ENCODE measurements around the gene CCR7. TPM values are rescaled to one million over a fixed set of nuclear protein-coding genes. Genes with fewer than 3 reads are reported as not detected.

CCR7 gene
- total RNA-seq, 8 experiments from 2014 or later, result 0.32 to 1.6 (median 0.50) TPM; not detected in 1

- Histone ChIP-seq H3K27ac (no peak overlapping the region), H3K4me3 (no peak overlapping the region), H3K4me1 (replicated peaks in 1 of 2) (peaks cover 28 to 31% of the 10 kb centered on the region in 2 donors)
- in situ Hi-C loops (cut with MboI; ENCODE audit: low pct_unique_long_range_greater_than_20kb in 2 of 9, low sequenced_read_pairs in 9 of 9, unreplicated experiment in 9 of 9), result loop anchor here in 3 of 9 experiments (25.0 kb wide), 2 partner anchors 103 to 178 kb away; partner anchors contain the start of genes GJD3 (in 2 of the 3) and IGFBP4 (in 1 of the 3)
- 40 to 97% (median 84%) methylated on average over 1 to 7 of the region's 8 CpGs; no CpG with 5 or more reads in 2 of the 10 experiments for WGBS, 10 experiments
- no peak for ATAC-seq (replicated peaks in 6 of 8)
Observed at GRCh38 chr17:40540448-40540847, 24.8 kb downstream of the CCR7 start.

GRCh38 chr17:40539711-40540411 lies 25.4 kb downstream of the CCR7 start:
- no peak overlapping the region for H3K4me3 ChIP-seq
- peaks cover 28 to 31% of the 10 kb centered on the region in 2 donors for H3K4me1 ChIP-seq (replicated peaks in 1 of 2)
- H3K27ac ChIP-seq, result no peak overlapping the region
- in situ Hi-C loops (cut with MboI; ENCODE audit: low pct_unique_long_range_greater_than_20kb in 2 of 9, low sequenced_read_pairs in 9 of 9, unreplicated experiment in 9 of 9), result loop anchor here in 5 of 9 experiments (10.0 to 25.0 kb wide), 5 partner anchors 95 to 235 kb away; partner anchors contain the start of genes GJD3 (in 3 of the 5), IGFBP4 (in 2 of the 5) and RARA (in 2 of the 5)
- 0 to 100% (median 92%) methylated on average over 1 to 9 of the region's 9 CpGs; no CpG with 5 or more reads in 3 of the 10 experiments for WGBS, 10 experiments
- ATAC-seq (replicated peaks in 6 of 8), result peak in 1 of 8 experiments; percentile 12

GRCh38 chr17:40538936-40539705 lies 26.2 kb downstream of the CCR7 start:
- in situ Hi-C loops (cut with MboI; ENCODE audit: low pct_unique_long_range_greater_than_20kb in 2 of 9, low sequenced_read_pairs in 9 of 9, unreplicated experiment in 9 of 9), result loop anchor here in 5 of 9 experiments (10.0 to 25.0 kb wide), 5 partner anchors 94 to 234 kb away; partner anchors contain the start of genes GJD3 (in 3 of the 5), IGFBP4 (in 2 of the 5) and RARA (in 2 of the 5)
- Histone ChIP-seq H3K4me1 (replicated peaks in 1 of 2) (peaks cover 28 to 31% of the 10 kb centered on the region in 2 donors), H3K4me3 (no peak overlapping the region), H3K27ac (no peak overlapping the region)
- 83 to 100% (median 92%) methylated on average over 2 to 4 of the region's 6 CpGs; no CpG with 5 or more reads in 5 of the 10 experiments for WGBS, 10 experiments
- ATAC-seq (replicated peaks in 6 of 8), result no peak

GRCh38 chr17:40538019-40538935 lies 27.0 kb downstream of the CCR7 start:
- in situ Hi-C loops (cut with MboI; ENCODE audit: low pct_unique_long_range_greater_than_20kb in 2 of 9, low sequenced_read_pairs in 9 of 9, unreplicated experiment in 9 of 9), result loop anchor here in 5 of 9 experiments (10.0 to 25.0 kb wide), 5 partner anchors 93 to 233 kb away; partner anchors contain the start of genes GJD3 (in 3 of the 5), IGFBP4 (in 2 of the 5) and RARA (in 2 of the 5)
- peaks cover 24 to 25% of the 10 kb centered on the region in 2 donors for H3K4me1 ChIP-seq (replicated peaks in 1 of 2)
- no peak overlapping the region for H3K27ac ChIP-seq
- no peak overlapping the region for H3K4me3 ChIP-seq
- 33 to 100% (median 79%) methylated on average over 1 to 11 of the region's 15 CpGs; no CpG with 5 or more reads in 2 of the 10 experiments for WGBS, 10 experiments
- ATAC-seq (replicated peaks in 6 of 8), result no peak

- 0 to 100% (median 70%) methylated on average over 1 to 6 of the region's 13 CpGs; no CpG with 5 or more reads in 4 of the 10 experiments for WGBS, 10 experiments
- Histone ChIP-seq H3K4me3 (no peak overlapping the region), H3K27ac (no peak overlapping the region), H3K4me1 (replicated peaks in 1 of 2) (peaks cover 7 to 13% of the 10 kb centered on the region in 2 donors)
- ATAC-seq (replicated peaks in 6 of 8), result peak in 2 of 8 experiments; percentile 7 to 9
- in situ Hi-C loops (cut with MboI; ENCODE audit: low pct_unique_long_range_greater_than_20kb in 2 of 9, low sequenced_read_pairs in 9 of 9, unreplicated experiment in 9 of 9), result loop anchor here in 5 of 9 experiments (10.0 to 25.0 kb wide), 5 partner anchors 92 to 232 kb away; partner anchors contain the start of genes GJD3 (in 3 of the 5), IGFBP4 (in 2 of the 5) and RARA (in 2 of the 5)
Observed at GRCh38 chr17:40536295-40537171, 28.7 kb downstream of the CCR7 start.

- in situ Hi-C loops (cut with MboI; ENCODE audit: low pct_unique_long_range_greater_than_20kb in 2 of 9, low sequenced_read_pairs in 9 of 9, unreplicated experiment in 9 of 9), result loop anchor here in 5 of 9 experiments (10.0 to 25.0 kb wide), 5 partner anchors 91 to 231 kb away; partner anchors contain the start of genes GJD3 (in 3 of the 5), IGFBP4 (in 2 of the 5) and RARA (in 2 of the 5)
- 20 to 100% (median 83%) methylated on average over 1 to 3 of the region's 3 CpGs; no CpG with 5 or more reads in 7 of the 10 experiments for WGBS, 10 experiments
- Histone ChIP-seq H3K4me3 (no peak overlapping the region), H3K4me1 (replicated peaks in 1 of 2) (peaks cover 1 to 7% of the 10 kb centered on the region in 2 donors), H3K27ac (no peak overlapping the region)
- ATAC-seq (replicated peaks in 6 of 8), result no peak
Observed at GRCh38 chr17:40535924-40536294, 29.4 kb downstream of the CCR7 start.

GRCh38 chr17:40535438-40535837 lies 29.8 kb downstream of the CCR7 start:
- no peak overlapping the region for H3K4me3 ChIP-seq
- in situ Hi-C loops (cut with MboI; ENCODE audit: low pct_unique_long_range_greater_than_20kb in 2 of 9, low sequenced_read_pairs in 9 of 9, unreplicated experiment in 9 of 9), result loop anchor here in 5 of 9 experiments (10.0 to 25.0 kb wide), 5 partner anchors 91 to 231 kb away; partner anchors contain the start of genes GJD3 (in 3 of the 5), IGFBP4 (in 2 of the 5) and RARA (in 2 of the 5)
- H3K27ac ChIP-seq, result no peak overlapping the region
- H3K4me1 ChIP-seq (replicated peaks in 1 of 2), result peaks cover 0 to 7% of the 10 kb centered on the region in 2 donors
- 50 to 100% (median 87%) methylated on average over 1 to 4 of the region's 4 CpGs; no CpG with 5 or more reads in 3 of the 10 experiments for WGBS, 10 experiments
- ATAC-seq (replicated peaks in 6 of 8), result no peak

GRCh38 chr17:40534371-40535189 lies 30.7 kb downstream of the CCR7 start:
- no peak overlapping the region for H3K4me3 ChIP-seq
- H3K27ac ChIP-seq, result no peak overlapping the region
- in situ Hi-C loops (cut with MboI; ENCODE audit: low pct_unique_long_range_greater_than_20kb in 2 of 9, low sequenced_read_pairs in 9 of 9, unreplicated experiment in 9 of 9), result loop anchor here in 5 of 9 experiments (10.0 to 25.0 kb wide), 5 partner anchors 90 to 230 kb away; partner anchors contain the start of genes GJD3 (in 3 of the 5), IGFBP4 (in 2 of the 5) and RARA (in 2 of the 5)
- H3K4me1 ChIP-seq (replicated peaks in 1 of 2), result peaks cover 0 to 7% of the 10 kb centered on the region in 2 donors
- 0 to 100% (median 80%) methylated on average over 1 to 9 of the region's 11 CpGs; no CpG with 5 or more reads in 3 of the 10 experiments for WGBS, 10 experiments
- peak in 2 of 8 experiments; percentile 12 to 15 for ATAC-seq (replicated peaks in 6 of 8)

- no peak overlapping the region for H3K4me3 ChIP-seq
- no peak overlapping the region for H3K27ac ChIP-seq
- ATAC-seq (replicated peaks in 6 of 8), result no peak
- 0 to 100% (median 80%) methylated on average over 1 to 4 of the region's 4 CpGs; no CpG with 5 or more reads in 1 of the 10 experiments for WGBS, 10 experiments
- H3K4me1 ChIP-seq (replicated peaks in 1 of 2), result peaks cover 0 to 7% of the 10 kb centered on the region in 2 donors
- in situ Hi-C loops (cut with MboI; ENCODE audit: low pct_unique_long_range_greater_than_20kb in 2 of 9, low sequenced_read_pairs in 9 of 9, unreplicated experiment in 9 of 9), result loop anchor here in 5 of 9 experiments (10.0 to 25.0 kb wide), 5 partner anchors 89 to 229 kb away; partner anchors contain the start of genes GJD3 (in 3 of the 5), IGFBP4 (in 2 of the 5) and RARA (in 2 of the 5)
Observed at GRCh38 chr17:40533896-40534295, 31.4 kb downstream of the CCR7 start.

Measured in motor neuron (in vitro differentiated cells).